ENCODE measurements around the gene OR2AG2. TPM values are rescaled to one million over a fixed set of nuclear protein-coding genes. Genes with fewer than 3 reads are reported as not detected.

The OR2AG2 gene
- total RNA-seq, 1 donor from 2014 or later = 0.27 TPM

- no peaks in the 10 kb centered on the region for H3K4me1 ChIP-seq (ENCODE audit: insufficient read depth, low read length)
- Mint-ChIP-seq H3K4me3 (ENCODE audit: unreplicated experiment) (no peak within 1 kb of the TSS), H3K36me3 (ENCODE audit: low read depth, unreplicated experiment) (no peaks in the 10 kb centered on the region), H3K27me3 (ENCODE audit: low read depth, unreplicated experiment) (peaks cover 2% of the 10 kb centered on the region), H3K27ac (ENCODE audit: unreplicated experiment) (no peak within 1 kb of the TSS), H3K4me1 (ENCODE audit: low read depth, unreplicated experiment) (no peaks in the 10 kb centered on the region), H3K9me3 (ENCODE audit: unreplicated experiment) (no peaks in the 10 kb centered on the region)
- TF ChIP-seq CTCF (IDR thresholded peaks at IDR 0.05; ENCODE audit: insufficient read depth, low read depth, low read length) (no peak), EZH2 (IDR thresholded peaks at IDR 0.05; ENCODE audit: insufficient read depth, low read length) (no peak)
- no peaks in the 10 kb centered on the region for H3K79me2 ChIP-seq (ENCODE audit: insufficient read depth, low read length)
- no peaks in the 10 kb centered on the region for H3K36me3 ChIP-seq (ENCODE audit: insufficient read depth, low read length)
- H4K20me1 ChIP-seq (ENCODE audit: insufficient read depth, low read length) = no peaks in the 10 kb centered on the region
- no peaks in the 10 kb centered on the region for H3K9me3 ChIP-seq (ENCODE audit: insufficient read depth, low read depth, low read length)
- FAIRE-seq = no peak
- no peak within 1 kb of the TSS for H3K27ac ChIP-seq (ENCODE audit: low read depth, low read length)
- no peak within 1 kb of the TSS for H3K4me2 ChIP-seq (ENCODE audit: low read length)
- no peaks in the 10 kb centered on the region for H3K27me3 ChIP-seq (ENCODE audit: insufficient read depth, low read length)
- no peak within 1 kb of the TSS for H3K4me3 ChIP-seq (ENCODE audit: insufficient read depth, low read depth, low read length)
- H3K9ac ChIP-seq (ENCODE audit: low read length) = no peak within 1 kb of the TSS
- H2AFZ ChIP-seq (ENCODE audit: low read depth, low read length) = no peak within 1 kb of the TSS
- no peak for DNase-seq (ENCODE audit: low read depth)
These were observed 10.9 kb upstream of the OR2AG2 start, which contains the start of gene OR2AG1 for GRCh38 chr11:6782720-6783119. OR2AG1 (plus strand) TSS chr11:6783020; CDS start chr11:6785038, 2,018 bp downstream.

GRCh38 chr11:6780829-6781228, 9.1 kb upstream of the OR2AG2 start:
- H3K4me2 ChIP-seq (ENCODE audit: low read length) = no peak overlapping the region
- Mint-ChIP-seq H3K9me3 (ENCODE audit: unreplicated experiment) (no peaks in the 10 kb centered on the region), H3K27ac (ENCODE audit: unreplicated experiment) (no peak overlapping the region), H3K4me1 (ENCODE audit: low read depth, unreplicated experiment) (no peaks in the 10 kb centered on the region), H3K36me3 (ENCODE audit: low read depth, unreplicated experiment) (no peaks in the 10 kb centered on the region), H3K4me3 (ENCODE audit: unreplicated experiment) (no peak overlapping the region), H3K27me3 (ENCODE audit: low read depth, unreplicated experiment) (peaks cover 2% of the 10 kb centered on the region)
- no peaks in the 10 kb centered on the region for H3K27me3 ChIP-seq (ENCODE audit: insufficient read depth, low read length)
- H3K9me3 ChIP-seq (ENCODE audit: insufficient read depth, low read depth, low read length) = no peaks in the 10 kb centered on the region
- TF ChIP-seq CTCF (IDR thresholded peaks at IDR 0.05; ENCODE audit: insufficient read depth, low read depth, low read length) (no peak), EZH2 (IDR thresholded peaks at IDR 0.05; ENCODE audit: insufficient read depth, low read length) (no peak)
- no peak overlapping the region for H3K27ac ChIP-seq (ENCODE audit: low read depth, low read length)
- H3K36me3 ChIP-seq (ENCODE audit: insufficient read depth, low read length) = no peaks in the 10 kb centered on the region
- no peaks in the 10 kb centered on the region for H3K79me2 ChIP-seq (ENCODE audit: insufficient read depth, low read length)
- H2AFZ ChIP-seq (ENCODE audit: low read depth, low read length) = no peak overlapping the region
- no peak overlapping the region for H3K9ac ChIP-seq (ENCODE audit: low read length)
- H3K4me1 ChIP-seq (ENCODE audit: insufficient read depth, low read length) = no peaks in the 10 kb centered on the region
- DNase-seq (ENCODE audit: low read depth) (no peak), FAIRE-seq (no peak)
- H4K20me1 ChIP-seq (ENCODE audit: insufficient read depth, low read length) = no peaks in the 10 kb centered on the region
- H3K4me3 ChIP-seq (ENCODE audit: insufficient read depth, low read depth, low read length) = no peak overlapping the region

- Histone ChIP-seq H2AFZ (ENCODE audit: low read depth, low read length) (no peak overlapping the region), H3K79me2 (ENCODE audit: insufficient read depth, low read length) (no peaks in the 10 kb centered on the region), H3K36me3 (ENCODE audit: insufficient read depth, low read length) (no peaks in the 10 kb centered on the region), H3K4me2 (ENCODE audit: low read length) (no peak overlapping the region), H4K20me1 (ENCODE audit: insufficient read depth, low read length) (no peaks in the 10 kb centered on the region), H3K27ac (ENCODE audit: low read depth, low read length) (no peak overlapping the region), H3K9me3 (ENCODE audit: insufficient read depth, low read depth, low read length) (no peaks in the 10 kb centered on the region), H3K9ac (ENCODE audit: low read length) (no peak overlapping the region), H3K27me3 (ENCODE audit: insufficient read depth, low read length) (peaks cover under 1% of the 10 kb centered on the region), H3K4me3 (ENCODE audit: insufficient read depth, low read depth, low read length) (no peak overlapping the region), H3K4me1 (ENCODE audit: insufficient read depth, low read length) (no peaks in the 10 kb centered on the region)
- no peak for TF ChIP-seq CTCF (IDR thresholded peaks at IDR 0.05; ENCODE audit: insufficient read depth, low read depth, low read length)
- TF ChIP-seq EZH2 (IDR thresholded peaks at IDR 0.05; ENCODE audit: insufficient read depth, low read length) = no peak
- Mint-ChIP-seq H3K27me3 (ENCODE audit: low read depth, unreplicated experiment) (no peaks in the 10 kb centered on the region), H3K4me3 (ENCODE audit: unreplicated experiment) (no peak overlapping the region), H3K36me3 (ENCODE audit: low read depth, unreplicated experiment) (no peaks in the 10 kb centered on the region), H3K27ac (ENCODE audit: unreplicated experiment) (no peak overlapping the region), H3K4me1 (ENCODE audit: low read depth, unreplicated experiment) (no peaks in the 10 kb centered on the region), H3K9me3 (ENCODE audit: unreplicated experiment) (no peaks in the 10 kb centered on the region)
- DNase-seq (ENCODE audit: low read depth) (no peak), FAIRE-seq (no peak)
These were observed 6.7 kb upstream of the OR2AG2 start for GRCh38 chr11:6778518-6778917.
